ENCODE data around the gene SPPL2C.

SPPL2C gene

GRCh38 chr17:45834471-45835396 is 9.9 kb upstream of the SPPL2C start:
- peak; percentile 55 for DNase-seq

- no peak for DNase-seq
Observed at GRCh38 chr17:45835481-45835880, 9.2 kb upstream of the SPPL2C start.

DNA sequence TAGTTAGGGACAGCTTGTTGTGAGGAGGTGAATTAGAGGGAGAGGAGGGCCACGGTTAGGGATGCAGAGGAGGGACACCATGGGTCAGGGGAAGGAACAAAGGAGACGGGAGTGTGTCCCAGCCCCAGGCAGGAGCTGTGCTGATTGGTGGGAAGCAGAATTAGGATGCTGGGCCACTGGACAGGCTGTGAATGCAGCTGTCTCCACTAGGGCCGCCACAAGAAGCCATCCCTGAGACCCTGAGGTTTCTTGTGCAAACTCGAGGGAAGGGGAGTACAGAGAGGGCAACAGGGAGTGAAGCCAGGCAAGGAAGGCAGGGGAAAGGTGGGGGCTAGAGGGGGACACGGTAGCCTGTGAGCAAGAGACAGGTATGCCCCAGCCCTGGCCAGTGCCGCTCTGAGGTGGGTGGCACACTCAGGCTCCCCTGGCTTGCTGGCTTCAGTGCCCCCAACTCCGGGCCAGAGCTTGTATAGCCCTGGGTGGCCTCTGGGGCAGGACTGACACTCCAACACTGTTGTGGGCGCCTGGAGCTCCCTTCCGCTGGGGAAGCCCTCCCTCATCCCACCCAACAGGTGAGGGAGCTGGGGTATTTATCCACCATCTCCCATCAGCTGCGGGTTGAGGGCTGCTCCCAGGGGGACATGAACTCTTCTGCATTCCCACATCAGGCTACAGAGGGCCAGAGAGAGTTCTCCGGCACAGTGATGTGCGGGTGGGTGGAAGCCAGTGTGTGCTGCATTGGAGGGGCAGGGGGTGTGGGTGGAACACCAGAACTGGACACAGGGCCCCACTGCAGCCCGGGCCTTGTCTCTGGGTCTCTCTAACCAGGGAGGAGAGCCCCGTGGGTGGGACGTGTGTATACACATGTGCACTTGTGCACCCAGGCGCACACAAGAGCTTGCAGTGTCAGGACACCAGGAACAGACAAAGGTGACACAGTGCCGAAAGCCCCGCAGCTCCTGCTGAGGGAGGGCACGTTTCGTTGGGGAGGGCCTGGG is 8.3 kb upstream of the SPPL2C start:
- no peak for DNase-seq

GRCh38 chr17:45837187-45837586 is 7.5 kb upstream of the SPPL2C start:
- DNase-seq, result no peak

DNA sequence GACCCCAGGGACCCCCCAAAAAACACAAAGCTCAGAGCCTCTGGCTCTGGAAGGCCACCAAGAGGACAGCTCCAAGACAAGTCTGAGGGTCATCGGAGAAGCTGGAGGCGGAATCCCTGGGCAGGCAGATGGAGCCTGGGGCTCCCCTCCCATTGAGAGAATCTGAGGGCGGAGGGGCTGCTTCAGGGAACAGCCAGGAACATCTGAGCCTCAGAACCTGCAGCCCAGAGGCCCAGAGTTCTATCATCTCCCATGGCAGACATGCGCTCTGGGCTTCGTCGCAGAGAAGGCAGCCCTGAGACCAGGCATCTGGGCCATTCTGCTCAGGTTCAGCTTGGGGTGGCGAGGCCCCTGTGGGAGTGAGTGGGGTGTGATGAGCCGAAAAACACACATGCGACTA is 7.1 kb upstream of the SPPL2C start:
- no peak for DNase-seq

- no peak for DNase-seq
Observed at GRCh38 chr17:45838751-45839295, 5.9 kb upstream of the SPPL2C start.

DNA sequence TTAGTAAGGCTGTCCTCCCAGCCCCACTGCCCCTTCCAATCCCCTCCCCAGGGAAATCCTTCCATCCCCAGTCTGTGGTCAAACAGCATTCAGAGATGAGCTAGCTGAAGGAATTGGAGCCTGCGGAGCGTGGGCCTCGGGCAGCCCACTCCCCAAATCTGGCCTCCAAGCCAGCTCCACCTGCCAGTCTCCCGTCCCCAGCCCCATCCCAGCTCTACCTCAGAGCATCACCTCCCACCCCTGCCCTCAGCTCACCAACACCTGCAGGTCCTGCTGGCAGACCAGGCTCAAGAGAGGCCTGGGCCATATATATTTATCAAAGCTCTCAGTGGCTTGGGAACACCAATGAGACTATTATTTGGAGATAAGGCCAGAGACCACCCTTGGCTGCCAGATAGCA is 5.2 kb upstream of the SPPL2C start:
- no peak for DNase-seq

GRCh38 chr17:45841186-45841585 is 3.5 kb upstream of the SPPL2C start:
- DNase-seq, result no peak

GRCh38 chr17:45841883-45842525 is 2.7 kb upstream of the SPPL2C start:
- peak; percentile 12 for DNase-seq

GRCh38 chr17:45843722-45844121 is 959 bp upstream of the SPPL2C start:
- no peak for DNase-seq

GRCh38 chr17:45845376-45846185 is 900 bp downstream of the SPPL2C start:
- DNase-seq, result no peak

- no peak for DNase-seq
Observed at GRCh38 chr17:45846223-45846622, 1.5 kb downstream of the SPPL2C start.

- DNase-seq, result no peak
Observed at GRCh38 chr17:45846646-45847045, 2.0 kb downstream of the SPPL2C start.

- DNase-seq, result no peak
Observed at GRCh38 chr17:45847101-45847500, 2.4 kb downstream of the SPPL2C start.

GRCh38 chr17:45847747-45848146 is 3.1 kb downstream of the SPPL2C start:
- no peak for DNase-seq

- DNase-seq, result no peak
Observed at GRCh38 chr17:45848405-45848804, 3.7 kb downstream of the SPPL2C start.

- DNase-seq, result no peak
Observed at GRCh38 chr17:45848868-45849535, 4.3 kb downstream of the SPPL2C start.

DNA sequence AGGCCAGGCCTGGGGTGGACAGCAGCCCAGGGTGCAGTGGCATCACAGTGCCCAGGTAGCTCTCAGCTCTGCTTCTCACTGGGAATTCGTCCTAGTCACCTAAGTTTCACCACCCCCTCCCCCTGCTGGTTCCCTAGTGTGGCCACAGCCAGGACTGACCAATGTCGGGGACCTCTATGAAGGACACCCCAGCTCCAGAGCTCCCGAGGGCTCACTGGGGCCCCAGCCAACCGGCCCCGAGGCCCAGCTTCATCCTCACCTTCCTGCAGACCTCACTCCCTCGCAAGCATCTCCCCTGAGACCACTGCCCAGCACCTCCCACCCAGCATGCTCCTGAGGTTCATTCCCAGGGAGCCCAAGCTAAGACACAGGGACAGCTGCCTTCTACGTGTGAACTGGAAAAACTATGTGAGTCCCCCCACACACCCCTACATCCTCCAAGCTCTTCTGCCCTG is 4.9 kb downstream of the SPPL2C start:
- no peak for DNase-seq

GRCh38 chr17:45850011-45850410 is 5.3 kb downstream of the SPPL2C start:
- no peak for DNase-seq

GRCh38 chr17:45850468-45850867 is 5.8 kb downstream of the SPPL2C start:
- no peak for DNase-seq

DNA sequence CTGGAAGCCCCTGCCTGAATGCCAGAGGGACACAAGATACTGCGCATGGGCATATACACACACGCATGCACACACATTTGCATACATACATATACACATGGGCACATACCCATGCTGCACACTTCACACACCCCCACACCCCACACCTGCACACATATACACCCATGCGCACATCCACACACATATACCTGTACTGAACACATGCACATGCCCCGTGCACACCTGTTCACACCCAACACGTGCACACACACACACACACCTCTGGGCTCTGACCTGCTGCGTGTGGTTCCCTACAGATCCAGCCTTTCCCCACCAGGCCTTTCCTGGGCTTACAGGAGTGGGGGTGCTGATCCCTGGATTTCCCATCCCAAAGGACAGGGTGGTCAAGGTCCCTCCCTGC is 6.3 kb downstream of the SPPL2C start:
- DNase-seq, result no peak

Measured in EL (cell line).